NAMALWA (cell line): ENCODE data around the gene ZNF205.

Source experiments
- DNase-seq: peaks from one replicate; pipeline ENCODE4 v3.0.0-alpha.2; 2015; ENCODE audit warnings: low spot score

ZNF205 gene

DNA sequence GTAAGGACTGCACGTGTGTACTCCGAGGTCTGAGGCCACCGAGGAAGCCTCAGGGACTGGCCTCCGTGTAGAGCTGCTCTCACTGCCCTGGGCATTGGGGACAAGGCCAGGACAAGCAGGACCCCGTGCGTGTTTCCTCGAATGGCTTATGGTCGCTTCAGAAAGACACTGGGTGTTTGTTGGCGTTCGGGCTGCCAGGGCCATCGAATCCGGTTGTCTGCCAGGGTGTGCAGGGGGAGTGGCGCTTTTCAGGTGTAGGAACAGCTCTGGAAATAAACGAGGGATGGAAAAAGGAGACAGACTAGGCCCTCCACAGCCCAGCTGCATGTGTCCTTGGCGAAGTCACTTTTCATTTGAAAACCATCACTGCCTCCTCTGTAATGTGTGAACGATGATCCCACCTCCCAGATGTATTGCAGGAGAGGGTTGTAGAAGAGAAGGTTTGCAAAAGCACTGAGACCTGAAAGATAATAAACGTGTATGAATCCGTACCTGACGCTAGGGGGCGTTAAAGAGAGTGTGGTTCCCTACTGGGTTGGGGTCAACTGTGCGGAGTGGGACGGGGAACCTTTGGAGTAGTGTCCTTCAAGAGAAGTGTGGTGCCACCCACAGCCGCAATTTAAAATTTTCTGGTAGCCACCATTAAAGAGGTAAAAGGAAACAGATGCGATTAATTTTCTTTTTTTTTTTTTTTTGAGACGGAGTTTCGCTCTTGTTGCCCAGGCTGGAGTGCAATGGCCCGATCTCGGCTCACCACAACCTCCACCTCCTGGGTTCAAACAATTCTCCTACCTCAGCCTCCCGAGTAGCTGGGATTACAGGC, 11.2 kb upstream of the ZNF205 start:
- DNase-seq, result peak; percentile 67

DNA sequence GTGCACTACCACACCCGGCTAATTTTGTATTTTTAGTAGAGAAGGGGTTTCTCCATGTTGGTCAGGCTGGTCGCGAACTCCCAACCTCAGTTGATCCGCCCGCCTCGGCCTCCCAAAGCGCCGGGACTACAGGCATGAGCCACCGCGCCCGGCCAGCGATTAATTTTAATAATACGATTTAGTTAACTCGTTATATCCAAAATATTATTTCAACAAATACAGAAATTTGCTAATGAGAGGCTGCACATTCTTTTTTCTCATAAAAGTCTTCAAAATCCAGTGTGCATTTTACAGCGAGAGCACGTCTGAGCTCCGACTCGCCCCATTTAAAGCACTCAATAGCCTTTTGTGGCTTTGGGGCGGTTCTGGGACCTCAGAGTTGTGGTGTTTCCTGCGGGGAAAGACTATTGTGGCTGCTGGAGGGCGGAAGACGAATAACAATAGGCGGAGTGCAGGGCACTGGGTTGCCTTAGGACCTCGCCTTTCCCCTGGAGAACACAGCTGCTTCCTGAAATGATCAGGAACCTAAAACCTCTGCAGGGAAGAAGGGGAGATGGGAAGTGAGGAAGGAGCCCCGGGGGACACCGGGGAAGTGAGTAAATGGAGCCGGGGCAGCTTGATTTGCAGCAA, 10.4 kb upstream of the ZNF205 start:
- no peak for DNase-seq

DNA sequence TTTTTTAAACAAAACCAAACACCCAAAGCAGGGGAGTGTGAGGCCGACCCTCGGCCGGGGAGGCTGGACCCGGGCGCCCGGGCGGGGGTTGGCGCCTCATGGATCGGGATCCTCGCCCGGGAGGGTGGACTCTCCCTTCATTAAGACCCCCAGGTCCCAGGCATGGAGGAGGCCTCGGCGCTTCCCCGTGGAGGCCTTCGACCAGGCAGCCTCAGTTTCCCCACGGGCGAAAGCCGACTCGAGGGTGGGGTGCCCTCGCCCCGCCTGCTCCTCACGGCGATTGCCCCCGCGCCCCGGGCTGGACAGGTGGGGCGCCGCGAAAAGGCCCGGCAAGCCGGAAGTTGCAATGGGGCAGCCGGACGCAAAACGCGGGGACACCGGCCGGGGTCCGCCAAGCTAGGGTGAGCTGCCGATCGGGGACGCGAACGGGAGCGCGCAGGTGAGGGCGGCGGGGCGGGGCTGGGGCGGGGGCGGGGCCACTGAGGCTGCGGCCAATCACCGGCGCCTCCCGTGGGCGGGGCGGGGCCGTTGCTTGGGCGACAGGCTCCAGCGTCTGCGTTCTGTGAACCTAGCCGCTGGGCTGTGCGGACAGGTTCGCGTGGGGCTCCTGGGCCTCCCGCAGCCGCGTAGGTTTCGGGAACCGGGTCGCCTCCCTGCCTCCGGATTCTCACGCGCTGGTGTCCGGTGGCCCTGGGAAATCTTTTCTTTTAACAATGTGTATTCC, 6.0 kb upstream of the ZNF205 start:
- DNase-seq, result peak; percentile 92

DNA sequence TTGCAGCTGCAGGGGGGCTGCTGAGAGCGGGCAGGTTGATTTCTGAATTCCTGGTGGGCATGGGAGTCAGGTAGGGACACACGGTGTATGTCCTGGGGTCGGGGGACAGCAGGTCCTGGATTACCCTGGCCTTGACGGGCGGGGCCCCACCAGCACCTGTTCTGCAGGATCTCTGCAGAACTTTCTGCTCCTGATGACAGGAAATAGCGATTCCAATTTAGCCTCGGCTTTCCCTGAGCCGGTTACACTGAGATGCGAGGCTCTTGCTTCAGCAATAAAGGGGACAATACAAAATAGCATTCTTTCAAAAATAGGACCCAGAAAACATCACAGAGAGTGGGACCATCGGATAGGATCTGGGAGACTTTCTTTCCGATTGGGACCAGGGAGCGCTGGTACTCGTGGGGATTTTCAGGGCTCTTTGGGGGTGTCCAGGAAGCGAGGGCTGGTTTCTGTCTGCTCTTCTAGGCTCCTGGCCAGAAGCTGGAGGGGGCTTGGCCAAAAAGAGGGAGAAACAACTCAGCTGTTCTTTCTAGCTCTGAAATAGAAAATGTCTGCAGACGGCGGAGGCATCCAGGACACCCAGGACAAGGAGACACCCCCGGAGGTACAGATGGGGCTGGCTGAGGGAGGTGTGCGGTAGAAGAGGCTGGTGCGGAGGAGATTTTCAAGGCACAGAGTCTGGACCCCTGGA, 642 bp downstream of the ZNF205 start:
- DNase-seq, result no peak

DNA sequence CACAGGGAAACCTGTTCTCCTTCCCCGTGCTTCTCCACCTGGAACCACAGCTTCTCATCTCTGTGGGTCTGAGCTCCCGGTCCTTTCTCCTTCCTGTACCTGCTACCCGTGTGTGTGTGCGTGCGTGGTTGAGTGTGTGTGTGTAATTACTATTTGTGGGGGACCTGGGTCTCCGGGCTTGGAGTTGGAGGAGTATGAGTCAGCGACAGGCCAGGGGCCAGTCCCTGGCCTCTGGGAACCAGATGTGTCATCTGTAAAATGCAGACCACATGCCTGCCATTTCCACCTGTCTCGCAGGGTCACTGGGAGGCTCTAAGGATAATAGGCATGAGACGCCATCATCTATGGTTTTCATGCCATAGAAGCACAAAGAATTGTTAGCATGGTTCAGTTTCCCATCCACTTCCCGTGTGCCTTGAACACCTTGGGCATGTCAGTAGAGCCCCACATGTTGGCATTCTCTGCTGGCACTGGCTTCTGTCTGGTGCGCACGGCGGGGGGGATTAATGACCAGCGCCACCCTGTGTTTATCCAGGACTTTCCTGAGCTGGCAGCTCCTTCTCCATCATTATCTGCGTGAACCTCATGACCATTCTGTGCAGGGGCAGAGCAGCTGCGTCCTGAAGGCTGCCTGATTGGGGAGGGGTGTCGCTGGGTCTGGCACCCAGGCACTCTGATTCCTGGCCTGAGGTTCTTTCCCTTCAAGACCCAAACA, 1.5 kb downstream of the ZNF205 start:
- DNase-seq, result no peak

- DNase-seq, result no peak
These were observed 2.6 kb downstream of the ZNF205 start for GRCh38 chr16:3115003-3115402.

- DNase-seq, result peak; percentile 45
These were observed 3.2 kb downstream of the ZNF205 start for GRCh38 chr16:3115561-3115960.

DNA sequence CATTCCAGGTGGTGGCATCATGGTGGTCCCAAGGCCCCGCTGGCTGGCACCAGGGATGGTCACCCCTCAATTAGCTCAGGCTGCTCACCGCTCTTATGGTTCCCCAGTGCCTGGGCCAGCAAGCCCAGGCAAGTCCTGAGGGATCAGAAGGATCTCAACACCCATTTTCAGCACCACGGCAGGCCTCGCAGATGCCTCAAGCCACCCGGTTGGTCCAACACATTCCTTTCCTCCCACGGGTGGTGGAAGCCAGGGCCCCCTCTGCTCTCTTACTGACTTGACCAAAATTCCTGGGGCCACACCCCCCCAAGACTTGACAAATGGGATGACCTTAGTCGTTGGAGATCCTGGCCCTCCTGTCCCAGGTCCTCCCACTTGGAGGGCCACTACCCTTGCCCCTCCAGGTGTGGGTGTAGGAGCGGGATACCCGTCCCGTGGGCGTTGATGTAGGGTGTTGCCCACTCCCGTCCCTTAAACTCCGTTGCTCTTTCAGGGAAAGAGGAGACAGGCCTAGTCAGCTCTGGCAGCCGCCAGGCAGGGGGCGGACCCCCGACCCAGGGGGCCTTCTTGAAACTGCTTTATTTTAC, 5.9 kb downstream of the ZNF205 start:
- DNase-seq, result no peak

DNA sequence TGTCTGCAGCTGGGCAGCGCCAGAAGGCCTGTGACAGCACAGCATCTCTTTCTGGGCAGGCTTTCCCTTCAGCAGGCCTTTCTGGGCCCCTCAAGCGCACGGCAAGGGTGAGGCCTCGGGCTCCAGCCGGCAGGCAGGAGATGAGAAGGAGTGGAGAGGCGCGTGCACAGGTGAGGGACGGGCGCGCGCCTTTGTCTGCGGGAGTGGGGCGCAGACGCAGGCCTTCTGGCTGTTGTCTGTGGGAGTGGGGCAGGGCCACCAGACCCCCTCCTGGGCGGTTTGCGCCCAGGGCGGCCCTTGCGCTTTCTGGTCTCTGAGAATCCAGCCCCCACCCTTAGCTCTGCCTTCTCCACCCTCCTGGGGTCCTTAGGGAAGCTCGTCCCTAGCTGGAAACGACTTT, 6.5 kb downstream of the ZNF205 start:
- no peak for DNase-seq

DNA sequence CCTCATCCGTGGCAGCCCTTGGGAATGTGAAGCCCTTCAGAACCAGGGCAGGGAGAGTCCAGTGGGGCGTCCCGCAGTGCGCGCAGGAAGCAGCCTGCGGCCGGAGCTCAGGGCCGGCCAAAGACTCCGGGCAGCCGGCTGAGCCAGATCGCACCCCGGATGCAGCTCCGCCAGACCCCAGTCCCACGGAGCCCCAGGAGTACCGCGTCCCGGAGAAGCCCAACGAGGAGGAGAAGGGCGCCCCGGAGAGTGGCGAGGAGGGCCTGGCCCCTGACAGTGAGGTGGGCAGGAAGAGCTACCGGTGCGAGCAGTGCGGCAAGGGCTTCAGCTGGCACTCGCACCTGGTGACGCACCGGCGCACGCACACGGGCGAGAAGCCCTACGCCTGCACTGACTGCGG, 6.9 kb downstream of the ZNF205 start:
- no peak for DNase-seq

- no peak for DNase-seq
These were observed 7.5 kb downstream of the ZNF205 start for GRCh38 chr16:3119701-3120408.

DNA sequence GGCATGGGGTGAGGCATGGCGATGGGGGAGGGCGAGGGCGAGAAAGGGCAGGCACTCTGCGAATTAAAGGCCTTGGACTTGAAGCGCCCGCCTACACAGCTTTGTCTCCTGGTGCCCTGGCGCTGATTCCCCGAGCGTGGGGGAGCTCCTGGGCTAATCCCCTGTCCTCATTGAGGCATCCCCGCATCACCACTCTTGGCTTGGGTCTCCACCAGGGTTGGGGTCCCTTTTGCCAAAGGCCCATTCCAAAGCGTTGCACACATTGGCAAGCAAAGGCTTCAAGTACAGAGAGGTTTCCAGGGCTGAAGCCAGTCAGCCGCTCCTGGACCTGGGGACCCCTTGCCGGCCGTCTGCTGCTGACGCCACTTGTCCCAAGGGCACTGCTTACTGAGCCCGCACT, 8.0 kb downstream of the ZNF205 start:
- no peak for DNase-seq

- no peak for DNase-seq
These were observed 9.6 kb downstream of the ZNF205 start for GRCh38 chr16:3121851-3122467.

- no peak for DNase-seq
These were observed 10.7 kb downstream of the ZNF205 start for GRCh38 chr16:3122926-3123570.

- peak; percentile 96 for DNase-seq
These were observed 11.8 kb downstream of the ZNF205 start for GRCh38 chr16:3123986-3124886.

DNA sequence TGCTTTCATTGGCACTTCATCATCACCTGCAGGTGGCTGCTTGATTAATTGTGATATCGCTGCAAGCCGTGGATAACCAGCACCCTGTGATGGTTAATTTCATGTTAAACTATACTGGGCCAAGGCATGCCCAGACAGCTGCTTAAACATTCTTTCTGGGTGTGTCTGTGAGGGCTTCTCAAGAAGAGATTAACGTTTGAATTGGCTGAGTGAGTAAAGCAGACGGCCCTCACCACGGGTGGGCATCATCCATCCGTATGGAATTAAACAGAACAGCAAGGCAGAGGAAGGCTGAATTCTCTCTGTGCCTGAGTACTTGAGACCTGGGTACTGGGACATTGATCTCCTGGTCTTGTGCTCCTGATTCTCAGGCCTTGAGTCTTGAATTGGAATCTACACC, 15.4 kb downstream of the ZNF205 start:
- no peak for DNase-seq

GRCh38 chr16:3129137-3130131, 17.0 kb downstream of the ZNF205 start:
- peak; percentile 94 for DNase-seq
